ENCODE data around the gene HLA-E.
"Not testable (repeated sequence)": the region's sequence is repeated elsewhere in the genome, so short reads cannot be mapped to it uniquely, and the experiment has no call there.

The HLA-E gene

GRCh38 chr6:30489081-30490025 is at the start of gene HLA-E:
Gene HLA-E (plus strand): TSS chr6:30489509. CDS start chr6:30489532, 23 bp downstream.
- peak; percentile 99 for DNase-seq

GRCh38 chr6:30441171-30441570 is 48.1 kb upstream of the HLA-E start:
- DNase-seq = no peak

- DNase-seq = no peak
Measured at GRCh38 chr6:30443657-30444450, 45.5 kb upstream of the HLA-E start.

GRCh38 chr6:30444451-30444742 is 44.9 kb upstream of the HLA-E start:
- no peak for DNase-seq

- no peak for DNase-seq
Measured at GRCh38 chr6:30446259-30446658, 43.0 kb upstream of the HLA-E start.

GRCh38 chr6:30447237-30447636 is 42.1 kb upstream of the HLA-E start:
- no peak for DNase-seq

GRCh38 chr6:30450548-30450908 is 38.8 kb upstream of the HLA-E start:
- DNase-seq = no peak

GRCh38 chr6:30450909-30451841 is 38.1 kb upstream of the HLA-E start:
- DNase-seq = peak; percentile 93

- DNase-seq = no peak
Measured at GRCh38 chr6:30452736-30453507, 36.4 kb upstream of the HLA-E start.

- peak; percentile 91 to 93 for DNase-seq
Measured at GRCh38 chr6:30453508-30454116, 35.7 kb upstream of the HLA-E start.

- no peak for DNase-seq
Measured at GRCh38 chr6:30459145-30459544, 30.2 kb upstream of the HLA-E start.

- no peak for DNase-seq
Measured at GRCh38 chr6:30461055-30461454, 28.3 kb upstream of the HLA-E start.

GRCh38 chr6:30462482-30462881 is 26.8 kb upstream of the HLA-E start:
- no peak for DNase-seq

GRCh38 chr6:30463242-30463641 is 26.1 kb upstream of the HLA-E start:
- no peak for DNase-seq

- peak; percentile 14 to 25 for DNase-seq
Measured at GRCh38 chr6:30463651-30464618, 25.4 kb upstream of the HLA-E start.

GRCh38 chr6:30465595-30466306 is 23.6 kb upstream of the HLA-E start:
- DNase-seq = no peak

GRCh38 chr6:30470968-30471367 is 18.3 kb upstream of the HLA-E start:
- DNase-seq = no peak

- not testable (repeated sequence) for DNase-seq
Measured at GRCh38 chr6:30475116-30475515, 14.2 kb upstream of the HLA-E start.

- DNase-seq = peak; percentile 70 to 77
Measured at GRCh38 chr6:30480536-30481156, 8.7 kb upstream of the HLA-E start.

Measured in Kasumi-1 (cell line).